Vagina (tissue), 2 donors: ENCODE data around the gene PARP2.

Experiments used
- POLR2A ChIP-seq, 2 donors: fragments of 450-650 bp; IDR thresholded peaks; one replicate each; pipeline ENCODE4 v1.6.1; 2017; ENCODE audit warnings: antibody characterized with exemption in 2 of 2, mild to moderate bottlenecking in 2 of 2, moderate library complexity in 2 of 2
- POLR2AphosphoS5 ChIP-seq, 2 donors: sonication (generic); formaldehyde crosslinking; IDR thresholded peaks; one replicate each; pipeline ENCODE4 v1.9.0; 2017; ENCODE audit warnings: antibody characterized with exemption in 2 of 2, mild to moderate bottlenecking in 2 of 2, low read depth in 1 of 2; ENCODE audit not compliant: insufficient read depth in 1 of 2
- TF ChIP-seq, protein P1 (sequence below), 3 experiments: fragments of 450-650 bp in 2 of 3; fragments of 200-600 bp in 1 of 3; sonication (generic) in 1 of 3; IDR thresholded peaks; one replicate each; pipeline ENCODE4 v1.5.1; 2017 to 2019; ENCODE audit warnings: antibody characterized with exemption in 3 of 3, mild to moderate bottlenecking in 2 of 3, moderate library complexity in 2 of 3

GRCh38 chr14:20334017-20334416 is 9.4 kb upstream of the PARP2 start:
- no peak for TF ChIP-seq POLR2A (IDR thresholded peaks at IDR 0.05)
- TF ChIP-seq, protein P1, sequence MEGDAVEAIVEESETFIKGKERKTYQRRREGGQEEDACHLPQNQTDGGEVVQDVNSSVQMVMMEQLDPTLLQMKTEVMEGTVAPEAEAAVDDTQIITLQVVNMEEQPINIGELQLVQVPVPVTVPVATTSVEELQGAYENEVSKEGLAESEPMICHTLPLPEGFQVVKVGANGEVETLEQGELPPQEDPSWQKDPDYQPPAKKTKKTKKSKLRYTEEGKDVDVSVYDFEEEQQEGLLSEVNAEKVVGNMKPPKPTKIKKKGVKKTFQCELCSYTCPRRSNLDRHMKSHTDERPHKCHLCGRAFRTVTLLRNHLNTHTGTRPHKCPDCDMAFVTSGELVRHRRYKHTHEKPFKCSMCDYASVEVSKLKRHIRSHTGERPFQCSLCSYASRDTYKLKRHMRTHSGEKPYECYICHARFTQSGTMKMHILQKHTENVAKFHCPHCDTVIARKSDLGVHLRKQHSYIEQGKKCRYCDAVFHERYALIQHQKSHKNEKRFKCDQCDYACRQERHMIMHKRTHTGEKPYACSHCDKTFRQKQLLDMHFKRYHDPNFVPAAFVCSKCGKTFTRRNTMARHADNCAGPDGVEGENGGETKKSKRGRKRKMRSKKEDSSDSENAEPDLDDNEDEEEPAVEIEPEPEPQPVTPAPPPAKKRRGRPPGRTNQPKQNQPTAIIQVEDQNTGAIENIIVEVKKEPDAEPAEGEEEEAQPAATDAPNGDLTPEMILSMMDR (IDR thresholded peaks at IDR 0.05), result no peak
- TF ChIP-seq POLR2AphosphoS5 (IDR thresholded peaks at IDR 0.05; ENCODE audit: insufficient read depth in 1 of 2, low read depth in 1 of 2), result no peak
